DOHH2 (cell line): ENCODE results near the gene CCDC69.

ENCODE experiments used
- H3F3A ChIP-seq: fragments of 200-600 bp; sonication (generic), shearing (Covaris generic); 2 replicates; pipeline ENCODE4 v1.6.0; 2016; ENCODE audit warnings: antibody characterized with exemption, mild to moderate bottlenecking; ENCODE audit not compliant: control insufficient read depth, insufficient read depth
- H3K27ac ChIP-seq: fragments of 200-600 bp; sonication (generic); 2 replicates; pipeline ENCODE4 v1.5.1; 2014; ENCODE audit warnings: low read depth, mild to moderate bottlenecking, low read length, moderate library complexity
- H3K27me3 ChIP-seq: fragments of 200-600 bp; sonication (generic); 2 replicates; pipeline ENCODE4 v1.6.1; 2014; ENCODE audit warnings: mild to moderate bottlenecking, low read length, mixed read lengths; ENCODE audit not compliant: control insufficient read depth
- H3K36me3 ChIP-seq: fragments of 200-600 bp; sonication (generic); 2 replicates; pipeline ENCODE4 v1.6.1; 2014; ENCODE audit warnings: mild to moderate bottlenecking, low read length, moderate library complexity, mixed read lengths; ENCODE audit not compliant: control insufficient read depth
- H3K4me1 ChIP-seq: fragments of 200-600 bp; sonication (generic); 2 replicates; pipeline ENCODE4 v1.6.1; 2014; ENCODE audit warnings: mild to moderate bottlenecking, low read length, mixed read lengths; ENCODE audit not compliant: control insufficient read depth
- H3K4me2 ChIP-seq: fragments of 200-600 bp; sonication (generic); 2 replicates; pipeline ENCODE4 v1.6.0; 2014; ENCODE audit warnings: mild to moderate bottlenecking, low read length, moderate library complexity
- H3K4me3 ChIP-seq: fragments of 200-600 bp; sonication (generic); 2 replicates; pipeline ENCODE4 v1.5.1; 2014; ENCODE audit warnings: mild to moderate bottlenecking, low read length, mixed read lengths
- H3K79me2 ChIP-seq: fragments of 200-600 bp; sonication (generic); 2 replicates; pipeline ENCODE4 v1.6.1; 2014; ENCODE audit warnings: mild to moderate bottlenecking, low read length, mixed read lengths; ENCODE audit not compliant: control insufficient read depth
- H3K9me2 ChIP-seq: fragments of 200-600 bp; sonication (generic); replicated peaks from 2 replicates; pipeline ENCODE4 v1.6.1; 2014; ENCODE audit warnings: mild to moderate bottlenecking, low read length, mixed read lengths; ENCODE audit not compliant: control insufficient read depth
- H3K9me3 ChIP-seq: fragments of 200-600 bp; sonication (generic); 2 replicates; pipeline ENCODE4 v1.6.1; 2014; ENCODE audit warnings: antibody characterized with exemption, low read length, mixed read lengths; ENCODE audit not compliant: control insufficient read depth, insufficient read depth
- H4K20me1 ChIP-seq: fragments of 200-600 bp; sonication (generic); 2 replicates; pipeline ENCODE4 v1.6.0; 2014; ENCODE audit warnings: low read depth, mild to moderate bottlenecking, antibody characterized with exemption, low read length, moderate library complexity; ENCODE audit not compliant: control insufficient read depth, insufficient read depth
- EZH2phosphoT487 ChIP-seq: fragments of 200-600 bp; sonication (generic); IDR thresholded peaks from 2 replicates; pipeline ENCODE4 v1.6.1; 2017; ENCODE audit warnings: borderline replicate concordance, mild to moderate bottlenecking, antibody characterized with exemption, low read length, moderate library complexity, mixed read lengths
- TF ChIP-seq, protein P1 (sequence below): fragments of 200-600 bp; sonication (generic); IDR thresholded peaks from one replicate; pipeline ENCODE4 v1.5.1; 2014; ENCODE audit warnings: antibody characterized with exemption, mild to moderate bottlenecking, low read depth, low read length; ENCODE audit not compliant: poor library complexity, severe bottlenecking

CCDC69 gene

DNA sequence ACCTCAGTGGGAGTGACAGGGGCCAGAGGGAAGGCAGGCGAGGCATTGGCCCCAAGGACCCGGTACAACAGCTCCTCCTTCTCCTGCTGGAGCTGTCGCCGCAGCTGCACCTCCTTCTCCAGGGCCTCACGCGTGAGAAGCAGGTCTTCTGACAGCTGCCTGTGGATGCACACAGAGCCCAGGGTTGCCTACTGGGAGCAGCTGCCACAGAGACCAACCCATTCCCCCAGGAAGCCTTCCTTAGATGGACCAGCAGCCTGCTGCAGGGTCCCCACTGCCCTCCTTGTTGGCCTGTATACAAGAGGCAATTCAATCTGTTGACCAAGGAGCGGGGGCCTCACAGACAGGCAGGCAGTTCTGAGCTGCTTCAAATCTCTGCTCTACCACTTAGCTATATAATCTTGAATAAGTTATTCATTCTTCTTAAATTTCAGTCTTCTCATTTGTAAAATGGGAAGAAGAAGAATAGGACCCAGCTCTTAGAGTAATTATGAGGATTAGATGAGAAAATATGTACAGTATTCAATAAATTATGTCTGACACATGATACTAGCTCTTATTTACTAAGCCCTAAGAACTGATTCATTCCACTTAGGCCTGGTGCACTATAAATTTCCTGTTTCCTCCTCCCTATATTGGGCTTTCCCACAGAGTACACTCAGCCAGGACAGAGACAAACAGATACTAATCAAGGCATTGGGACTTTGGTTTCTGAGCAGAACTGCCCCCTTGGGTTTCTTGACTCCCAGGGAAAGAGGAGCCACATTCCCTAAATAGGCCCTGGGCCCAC is 40.2 kb downstream of the CCDC69 start:
- H3K4me2 ChIP-seq = no peak overlapping the region
- no peaks in the 10 kb centered on the region for H3K4me1 ChIP-seq
- no peak overlapping the region for H3K4me3 ChIP-seq
- no peak overlapping the region for H3K27ac ChIP-seq
- TF ChIP-seq, protein P1, sequence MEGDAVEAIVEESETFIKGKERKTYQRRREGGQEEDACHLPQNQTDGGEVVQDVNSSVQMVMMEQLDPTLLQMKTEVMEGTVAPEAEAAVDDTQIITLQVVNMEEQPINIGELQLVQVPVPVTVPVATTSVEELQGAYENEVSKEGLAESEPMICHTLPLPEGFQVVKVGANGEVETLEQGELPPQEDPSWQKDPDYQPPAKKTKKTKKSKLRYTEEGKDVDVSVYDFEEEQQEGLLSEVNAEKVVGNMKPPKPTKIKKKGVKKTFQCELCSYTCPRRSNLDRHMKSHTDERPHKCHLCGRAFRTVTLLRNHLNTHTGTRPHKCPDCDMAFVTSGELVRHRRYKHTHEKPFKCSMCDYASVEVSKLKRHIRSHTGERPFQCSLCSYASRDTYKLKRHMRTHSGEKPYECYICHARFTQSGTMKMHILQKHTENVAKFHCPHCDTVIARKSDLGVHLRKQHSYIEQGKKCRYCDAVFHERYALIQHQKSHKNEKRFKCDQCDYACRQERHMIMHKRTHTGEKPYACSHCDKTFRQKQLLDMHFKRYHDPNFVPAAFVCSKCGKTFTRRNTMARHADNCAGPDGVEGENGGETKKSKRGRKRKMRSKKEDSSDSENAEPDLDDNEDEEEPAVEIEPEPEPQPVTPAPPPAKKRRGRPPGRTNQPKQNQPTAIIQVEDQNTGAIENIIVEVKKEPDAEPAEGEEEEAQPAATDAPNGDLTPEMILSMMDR = no peak
- no peak for TF ChIP-seq EZH2phosphoT487
- H3K9me3 ChIP-seq = no peaks in the 10 kb centered on the region
- no peaks in the 10 kb centered on the region for H3K27me3 ChIP-seq
- H3F3A ChIP-seq = no peaks in the 10 kb centered on the region
- H4K20me1 ChIP-seq = no peaks in the 10 kb centered on the region
- no peaks in the 10 kb centered on the region for H3K79me2 ChIP-seq
- no peaks in the 10 kb centered on the region for H3K9me2 ChIP-seq
- H3K36me3 ChIP-seq = peaks cover 57% of the 10 kb centered on the region

DNA sequence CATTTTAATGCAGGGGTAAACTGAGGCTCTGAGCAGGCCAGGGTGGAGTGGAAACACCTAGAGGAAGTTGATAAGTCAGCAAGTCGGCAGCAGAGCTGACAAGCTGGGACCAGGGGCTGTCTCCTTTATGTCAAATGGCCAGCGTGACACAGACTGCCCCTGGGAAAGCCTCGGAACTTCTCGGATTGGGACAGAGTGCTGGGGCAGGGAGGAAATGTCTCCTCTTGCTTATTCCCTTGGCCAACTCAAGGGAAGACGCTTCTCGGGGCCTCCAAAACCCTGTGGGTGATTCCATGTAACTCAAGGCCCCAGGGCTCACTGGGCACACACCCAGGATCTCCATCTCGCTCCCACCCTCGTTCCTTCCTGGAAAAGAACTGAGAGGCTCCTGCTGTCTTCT is 40.9 kb downstream of the CCDC69 start:
- no peak for TF ChIP-seq EZH2phosphoT487
- TF ChIP-seq, protein P1 = no peak
- H3K27me3 ChIP-seq = no peaks in the 10 kb centered on the region
- no peaks in the 10 kb centered on the region for H3K79me2 ChIP-seq
- H3F3A ChIP-seq = no peaks in the 10 kb centered on the region
- no peaks in the 10 kb centered on the region for H3K9me2 ChIP-seq
- no peaks in the 10 kb centered on the region; the same call in 1 of the 2 replicates for H3K4me1 ChIP-seq
- H3K27ac ChIP-seq = no peak overlapping the region
- H3K4me2 ChIP-seq = no peak overlapping the region
- H3K36me3 ChIP-seq = peaks cover 54% of the 10 kb centered on the region
- H3K4me3 ChIP-seq = no peak overlapping the region
- no peaks in the 10 kb centered on the region for H4K20me1 ChIP-seq
- no peaks in the 10 kb centered on the region for H3K9me3 ChIP-seq

DNA sequence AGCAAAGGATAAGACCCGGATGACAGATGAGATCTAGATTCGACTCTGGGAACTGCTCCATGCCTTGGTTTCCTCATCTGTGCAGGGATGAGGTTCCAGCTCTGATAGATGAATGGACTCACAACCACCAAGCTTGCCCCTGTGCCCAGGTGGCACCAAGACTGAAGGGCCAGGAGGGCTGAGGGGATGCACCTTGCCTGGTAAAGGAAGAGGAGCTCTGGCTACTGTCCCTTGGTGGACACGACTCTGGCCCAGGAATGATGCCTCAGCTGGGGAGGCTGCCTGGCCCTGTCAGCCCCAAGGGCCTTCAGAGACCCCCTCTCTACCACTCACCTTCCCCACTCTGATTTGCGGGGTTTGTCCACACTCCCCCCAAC is 41.4 kb downstream of the CCDC69 start:
- Histone ChIP-seq H3K4me3 (no peak overlapping the region), H3K27me3 (no peaks in the 10 kb centered on the region), H3K4me2 (no peak overlapping the region), H3F3A (no peaks in the 10 kb centered on the region), H3K4me1 (no peaks in the 10 kb centered on the region; the same call in 1 of the 2 replicates), H3K27ac (no peak overlapping the region), H3K9me3 (no peaks in the 10 kb centered on the region), H3K36me3 (peaks cover 49% of the 10 kb centered on the region), H4K20me1 (no peaks in the 10 kb centered on the region), H3K79me2 (no peaks in the 10 kb centered on the region), H3K9me2 (no peaks in the 10 kb centered on the region)
- no peak for TF ChIP-seq EZH2phosphoT487
- TF ChIP-seq, protein P1 = no peak
